ENCODE data around the gene RNASE4.
A peak's percentile ranks its signal among the peaks of the same experiment; 100 is the strongest.
"Not testable (repeated sequence)": the region's sequence is repeated elsewhere in the genome, so short reads cannot be mapped to it uniquely, and the experiment has no call there.

The RNASE4 gene

GRCh38 chr14:20661197-20661596, 23.2 kb upstream of the RNASE4 start:
- DNase-seq = no peak
- Mint-ChIP-seq H3K27me3 (peaks cover 54% of the 10 kb centered on the region), H3K9me3 (no peaks in the 10 kb centered on the region), H3K27ac (no peak overlapping the region), H3K4me1 (ENCODE audit: low read depth) (peaks cover 26% of the 10 kb centered on the region), H3K4me3 (no peak overlapping the region), H3K36me3 (ENCODE audit: low read depth) (no peaks in the 10 kb centered on the region)

DNA sequence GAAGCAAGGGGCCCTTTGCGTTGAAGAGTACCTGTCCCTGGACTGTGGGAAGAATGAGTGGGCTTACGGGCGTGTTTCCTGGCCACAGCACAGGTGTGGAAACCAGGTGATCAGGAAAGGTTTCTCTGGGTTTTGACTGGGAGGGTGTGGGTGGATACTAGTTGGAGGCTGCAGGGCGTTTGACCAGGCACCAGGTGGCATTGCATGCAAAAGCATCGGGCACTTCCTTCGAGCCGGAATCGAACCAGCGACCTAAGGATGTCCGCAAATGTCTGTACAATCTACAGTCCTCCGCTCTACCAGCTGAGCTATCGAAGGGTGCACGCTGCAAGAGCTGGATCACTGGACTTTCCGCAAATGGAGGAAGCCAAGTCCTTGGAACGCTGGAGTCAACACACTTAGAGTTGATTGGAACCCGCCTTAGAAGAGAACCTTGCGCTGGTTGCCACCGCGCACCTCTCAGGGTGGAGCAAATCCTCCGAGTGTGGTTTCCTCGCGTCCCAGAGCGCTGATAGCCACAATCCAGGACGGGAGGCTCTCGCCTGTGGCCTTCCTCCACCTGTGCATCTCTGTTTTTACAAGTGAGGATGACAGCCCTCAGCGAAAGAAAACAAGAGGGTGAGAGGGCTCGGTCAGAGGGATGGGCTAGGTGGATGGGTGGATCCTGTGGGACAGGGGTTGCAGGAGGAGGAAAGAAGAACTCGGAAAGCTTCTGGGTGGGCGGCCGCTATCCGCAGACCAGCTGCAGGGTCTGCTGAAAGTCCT, 21.2 kb upstream of the RNASE4 start:
- H3K27ac Mint-ChIP-seq = peak overlapping the region; percentile 87
- DNase-seq = peak; percentile 87
- no peaks in the 10 kb centered on the region for H3K9me3 Mint-ChIP-seq
- H3K4me3 Mint-ChIP-seq = peak overlapping the region; percentile 78
- peaks cover 27% of the 10 kb centered on the region for H3K4me1 Mint-ChIP-seq (ENCODE audit: low read depth)
- no peaks in the 10 kb centered on the region for H3K36me3 Mint-ChIP-seq (ENCODE audit: low read depth)
- H3K27me3 Mint-ChIP-seq = peaks cover 35% of the 10 kb centered on the region

- not testable (repeated sequence) for H3K9me3 Mint-ChIP-seq; H3K4me3 Mint-ChIP-seq; DNase-seq; H3K27ac Mint-ChIP-seq; H3K36me3 Mint-ChIP-seq (ENCODE audit: low read depth)
- peaks cover 14% of the 10 kb centered on the region for H3K27me3 Mint-ChIP-seq
- H3K4me1 Mint-ChIP-seq (ENCODE audit: low read depth) = peaks cover 34% of the 10 kb centered on the region
These were observed 17.9 kb upstream of the RNASE4 start for GRCh38 chr14:20666400-20666961.

GRCh38 chr14:20667957-20668356, 16.4 kb upstream of the RNASE4 start:
- H3K4me1 Mint-ChIP-seq (ENCODE audit: low read depth) = peaks cover 28% of the 10 kb centered on the region
- no peaks in the 10 kb centered on the region for H3K9me3 Mint-ChIP-seq
- no peak for DNase-seq
- H3K27me3 Mint-ChIP-seq = peaks cover 12% of the 10 kb centered on the region
- peak overlapping the region; percentile 78 for H3K27ac Mint-ChIP-seq
- no peak overlapping the region for H3K4me3 Mint-ChIP-seq
- no peaks in the 10 kb centered on the region for H3K36me3 Mint-ChIP-seq (ENCODE audit: low read depth)

GRCh38 chr14:20668969-20669368, 15.4 kb upstream of the RNASE4 start:
- Mint-ChIP-seq H3K27ac (no peak overlapping the region), H3K4me1 (ENCODE audit: low read depth) (peaks cover 18% of the 10 kb centered on the region), H3K9me3 (no peaks in the 10 kb centered on the region), H3K36me3 (ENCODE audit: low read depth) (no peaks in the 10 kb centered on the region), H3K4me3 (no peak overlapping the region), H3K27me3 (peaks cover 7% of the 10 kb centered on the region)
- DNase-seq = no peak

DNA sequence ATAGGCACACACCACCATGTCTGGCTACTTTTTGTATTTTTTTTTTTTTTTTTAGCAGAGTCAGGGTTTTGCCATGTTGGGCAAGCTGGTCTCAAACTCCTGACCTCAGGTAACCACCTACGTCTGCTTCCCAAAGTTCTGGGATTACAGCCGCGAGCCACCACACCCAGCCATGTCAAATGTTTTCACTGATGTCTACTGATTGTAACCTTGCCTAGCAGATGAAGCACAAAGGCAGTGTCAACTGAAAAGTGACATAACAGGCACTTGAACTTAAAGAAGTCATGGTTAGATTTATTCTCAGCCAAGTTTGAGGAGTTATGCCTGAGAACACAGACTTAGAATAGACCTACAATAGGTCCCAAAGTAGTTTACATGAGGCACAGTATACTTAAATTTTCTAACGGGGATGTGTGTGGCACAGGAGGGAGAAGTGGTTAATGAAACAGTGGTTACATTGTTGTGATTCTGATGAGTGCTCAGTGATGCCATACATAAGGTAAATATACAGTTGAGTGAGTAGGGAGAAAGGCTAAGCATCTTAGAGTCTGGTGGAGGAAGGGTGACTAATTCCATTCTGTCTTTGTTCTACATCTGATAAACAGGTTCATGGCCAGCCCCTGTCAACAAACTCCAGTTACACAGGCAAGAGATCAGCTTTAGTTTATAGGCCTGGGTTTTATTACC, 12.6 kb upstream of the RNASE4 start:
- H3K27me3 Mint-ChIP-seq = no peaks in the 10 kb centered on the region
- no peaks in the 10 kb centered on the region for H3K36me3 Mint-ChIP-seq (ENCODE audit: low read depth)
- H3K4me3 Mint-ChIP-seq = no peak overlapping the region
- H3K9me3 Mint-ChIP-seq = no peaks in the 10 kb centered on the region
- peaks cover 26% of the 10 kb centered on the region for H3K4me1 Mint-ChIP-seq (ENCODE audit: low read depth)
- no peak overlapping the region for H3K27ac Mint-ChIP-seq
- DNase-seq = no peak

- no peaks in the 10 kb centered on the region for H3K9me3 Mint-ChIP-seq
- H3K4me3 Mint-ChIP-seq = no peak overlapping the region
- H3K4me1 Mint-ChIP-seq (ENCODE audit: low read depth) = peaks cover 9% of the 10 kb centered on the region
- no peaks in the 10 kb centered on the region for H3K36me3 Mint-ChIP-seq (ENCODE audit: low read depth)
- no peaks in the 10 kb centered on the region for H3K27me3 Mint-ChIP-seq
- H3K27ac Mint-ChIP-seq = peak overlapping the region; percentile 53
- DNase-seq = no peak
These were observed 8.7 kb upstream of the RNASE4 start for GRCh38 chr14:20675669-20676068.

DNA sequence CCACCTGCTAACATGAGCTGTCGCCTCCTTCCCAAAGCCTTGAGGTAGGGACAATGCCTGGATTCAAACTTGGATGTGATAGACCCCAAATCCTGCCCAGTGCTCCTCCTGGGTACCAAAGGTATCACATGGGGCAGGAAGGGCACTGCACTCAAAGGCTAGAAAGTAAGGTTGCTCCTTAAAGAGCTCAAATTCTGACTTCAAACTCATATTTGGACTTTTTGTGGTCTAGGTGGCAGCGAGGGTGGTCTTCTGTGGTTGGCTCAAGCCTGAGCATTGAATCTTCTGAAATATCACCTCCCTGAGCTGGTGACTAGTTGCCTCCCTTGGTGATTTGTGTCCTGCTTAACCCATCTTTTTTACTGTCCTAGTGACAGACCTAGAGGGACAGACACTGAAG, 8.3 kb upstream of the RNASE4 start:
- DNase-seq = no peak
- Mint-ChIP-seq H3K4me1 (ENCODE audit: low read depth) (peaks cover 9% of the 10 kb centered on the region), H3K9me3 (no peaks in the 10 kb centered on the region), H3K27ac (no peak overlapping the region), H3K4me3 (no peak overlapping the region), H3K27me3 (no peaks in the 10 kb centered on the region), H3K36me3 (ENCODE audit: low read depth) (no peaks in the 10 kb centered on the region)

DNA sequence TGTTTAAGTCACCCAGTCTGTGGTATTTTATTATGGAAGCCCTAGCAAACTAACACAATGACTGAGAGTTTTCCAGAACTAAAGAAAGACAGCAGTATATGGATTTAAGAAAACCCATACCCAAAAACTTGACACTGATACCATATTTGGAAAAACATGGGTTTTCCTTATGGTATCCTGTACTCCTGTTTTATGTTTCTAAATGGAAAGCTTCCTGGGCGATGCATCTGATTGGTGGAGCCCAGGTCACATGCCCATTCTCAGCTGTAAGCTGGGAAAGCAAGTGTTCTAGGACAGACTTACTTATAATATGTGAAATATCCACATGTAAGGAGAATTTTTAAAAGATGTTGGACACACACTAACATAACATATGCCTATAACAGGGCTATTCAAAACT, 4.5 kb upstream of the RNASE4 start:
- H3K27me3 Mint-ChIP-seq = no peaks in the 10 kb centered on the region
- H3K4me1 Mint-ChIP-seq (ENCODE audit: low read depth) = peaks cover 14% of the 10 kb centered on the region
- no peak for DNase-seq
- H3K36me3 Mint-ChIP-seq (ENCODE audit: low read depth) = peaks cover 4% of the 10 kb centered on the region
- H3K4me3 Mint-ChIP-seq = no peak overlapping the region
- H3K27ac Mint-ChIP-seq = no peak overlapping the region
- H3K9me3 Mint-ChIP-seq = no peaks in the 10 kb centered on the region

GRCh38 chr14:20680363-20680762, 4.0 kb upstream of the RNASE4 start:
- no peak for DNase-seq
- Mint-ChIP-seq H3K4me1 (ENCODE audit: low read depth) (peaks cover 19% of the 10 kb centered on the region), H3K27ac (peak overlapping the region; percentile 19), H3K9me3 (no peaks in the 10 kb centered on the region), H3K27me3 (no peaks in the 10 kb centered on the region), H3K4me3 (no peak overlapping the region), H3K36me3 (ENCODE audit: low read depth) (peaks cover 4% of the 10 kb centered on the region)

DNA sequence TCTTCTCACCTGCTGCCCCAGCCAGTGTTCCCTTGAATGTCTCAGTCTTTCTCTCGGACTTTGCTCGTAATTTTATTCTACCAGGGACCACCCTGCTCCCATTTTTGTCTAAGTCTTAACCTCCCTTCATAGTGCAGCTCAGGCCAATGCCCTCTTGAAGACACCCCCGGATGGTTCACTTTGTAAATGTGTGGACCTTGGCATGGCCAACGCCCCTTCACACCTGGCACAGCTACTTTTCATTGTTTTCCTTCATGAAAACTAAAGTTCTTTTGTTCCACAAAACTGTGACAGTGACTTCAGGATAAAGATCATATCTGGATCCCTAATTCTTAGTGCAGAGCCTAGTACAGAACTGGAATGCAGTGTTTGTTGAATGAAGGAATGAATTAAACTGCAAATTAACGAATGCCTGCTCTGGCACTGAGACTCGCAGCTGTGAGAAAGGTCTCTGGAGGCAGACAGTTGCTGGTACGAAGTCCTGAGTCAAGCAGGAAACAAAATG, 3.5 kb upstream of the RNASE4 start:
- Mint-ChIP-seq H3K9me3 (no peaks in the 10 kb centered on the region), H3K27ac (no peak overlapping the region), H3K27me3 (no peaks in the 10 kb centered on the region), H3K36me3 (ENCODE audit: low read depth) (peaks cover 4% of the 10 kb centered on the region), H3K4me3 (no peak overlapping the region), H3K4me1 (ENCODE audit: low read depth) (peaks cover 15% of the 10 kb centered on the region)
- no peak for DNase-seq

GRCh38 chr14:20681348-20682126, 2.8 kb upstream of the RNASE4 start:
- Mint-ChIP-seq H3K36me3 (ENCODE audit: low read depth) (peaks cover 4% of the 10 kb centered on the region), H3K4me1 (ENCODE audit: low read depth) (peaks cover 12% of the 10 kb centered on the region), H3K9me3 (no peaks in the 10 kb centered on the region), H3K4me3 (no peak overlapping the region), H3K27ac (no peak overlapping the region), H3K27me3 (no peaks in the 10 kb centered on the region)
- DNase-seq = peak; percentile 91

DNA sequence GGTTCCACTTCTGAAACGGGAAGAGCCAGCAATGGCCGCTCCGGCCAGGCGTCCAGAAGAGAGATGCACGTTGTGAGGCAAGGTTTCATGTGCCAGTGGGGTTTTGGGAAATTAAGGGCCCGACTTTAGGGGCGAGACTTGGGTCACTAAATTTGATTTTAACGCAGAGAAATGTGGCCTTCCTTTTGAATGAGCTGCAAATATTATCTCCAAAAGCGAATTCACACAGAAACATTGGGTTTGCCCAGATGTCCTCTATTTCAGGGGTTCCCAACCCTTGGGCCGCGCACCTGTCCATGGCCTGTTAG, 2.3 kb upstream of the RNASE4 start:
- H3K4me1 Mint-ChIP-seq (ENCODE audit: low read depth) = peaks cover 12% of the 10 kb centered on the region
- peaks cover 4% of the 10 kb centered on the region for H3K36me3 Mint-ChIP-seq (ENCODE audit: low read depth)
- no peaks in the 10 kb centered on the region for H3K27me3 Mint-ChIP-seq
- no peak overlapping the region for H3K27ac Mint-ChIP-seq
- no peaks in the 10 kb centered on the region for H3K9me3 Mint-ChIP-seq
- DNase-seq = no peak
- H3K4me3 Mint-ChIP-seq = no peak overlapping the region

GRCh38 chr14:20682435-20683124, 1.8 kb upstream of the RNASE4 start:
- peaks cover 4% of the 10 kb centered on the region for H3K36me3 Mint-ChIP-seq (ENCODE audit: low read depth)
- no peak overlapping the region for H3K27ac Mint-ChIP-seq
- H3K27me3 Mint-ChIP-seq = no peaks in the 10 kb centered on the region

More at GRCh38 chr14:20682435-20683124, 1.8 kb upstream of the RNASE4 start:
- Mint-ChIP-seq H3K9me3 (no peaks in the 10 kb centered on the region), H3K4me3 (no peak overlapping the region), H3K4me1 (ENCODE audit: low read depth) (peaks cover 12% of the 10 kb centered on the region)
- DNase-seq = peak; percentile 86

Data from activated T-cell treated with anti-CD3 and anti-CD28 coated beads, Interleukin-2, amount 50 U/mL, for 24 hours (primary cell).